Urinary bladder (tissue), 4 donors: Measurements from ENCODE around the gene CAV3. TPM values are rescaled to one million over a fixed set of nuclear protein-coding genes. Genes with fewer than 3 reads are reported as not detected.

Experiments
- DNase-seq: peaks from one replicate; pipeline ENCODE4 v3.0.0-alpha.2; 2015; ENCODE audit errors: extremely low spot score
- H3K27ac ChIP-seq: one replicate; pipeline ENCODE4 v1.5.1; 2013; ENCODE audit warnings: low read depth, mild to moderate bottlenecking, moderate library complexity
- H3K36me3 ChIP-seq: one replicate; pipeline ENCODE4 v1.6.1; 2013; ENCODE audit warnings: mild to moderate bottlenecking, moderate library complexity; ENCODE audit not compliant: insufficient read depth
- H3K4me1 ChIP-seq: one replicate; pipeline ENCODE4 v1.6.1; 2013; ENCODE audit warnings: mild to moderate bottlenecking, moderate library complexity; ENCODE audit not compliant: insufficient read depth
- H3K4me3 ChIP-seq: one replicate; pipeline ENCODE4 v1.5.1; 2013; ENCODE audit warnings: low read depth, low read length
- WGBS: extraction: QIAGEN DNeasy Blood & Tissue Kit; methylation state at CpG from one replicate; pipeline ENCODE4 v1.1.7; 2013; 5-methylcytosine and 5-hydroxymethylcytosine counted together
- polyA plus RNA-seq: library from polyadenylated mRNA; stranded (reverse); fragments of 200-250 nt; gene quantifications from one replicate; pipeline ENCODE4 v1.2.3, GENCODE V29; 2013
- total RNA-seq: library from RNA; depleted of rRNA; stranded (reverse); fragments of >200 nt; gene quantifications from one replicate; pipeline ENCODE4 v1.2.3, GENCODE V29; 2014
- donor health status: healthy with polysubstance abuse.
- donor health status: healthy.

The CAV3 gene
- total and polyA plus RNA-seq, 2 donors: 0.19 to 6.8 TPM

GRCh38 chr3:8743021-8743601 is 9.5 kb downstream of the CAV3 start:
- DNase-seq: no peak
- no peak overlapping the region for H3K27ac ChIP-seq
- no peak overlapping the region for H3K4me3 ChIP-seq
- no peaks in the 10 kb centered on the region for H3K4me1 ChIP-seq
- WGBS: 87% methylated on average over 6 of the region's 6 CpGs
- H3K36me3 ChIP-seq: no peaks in the 10 kb centered on the region

- no peak overlapping the region for H3K27ac ChIP-seq
- DNase-seq: no peak
- 95% methylated on average over 3 of the region's 3 CpGs for WGBS
- no peaks in the 10 kb centered on the region for H3K36me3 ChIP-seq
- H3K4me3 ChIP-seq: no peak overlapping the region
- H3K4me1 ChIP-seq: no peaks in the 10 kb centered on the region
These were observed 10.3 kb downstream of the CAV3 start for GRCh38 chr3:8743911-8744310.

GRCh38 chr3:8745619-8746370 is 12.2 kb downstream of the CAV3 start:
- DNase-seq: no peak
- WGBS: 95% methylated on average over 25 of the region's 25 CpGs
- H3K4me3 ChIP-seq: no peak overlapping the region
- no peaks in the 10 kb centered on the region for H3K4me1 ChIP-seq
- H3K27ac ChIP-seq: no peak overlapping the region
- no peaks in the 10 kb centered on the region for H3K36me3 ChIP-seq

- 55% methylated on average over 7 of the region's 7 CpGs for WGBS
- Histone ChIP-seq H3K27ac (no peak overlapping the region), H3K4me3 (no peak overlapping the region), H3K4me1 (no peaks in the 10 kb centered on the region), H3K36me3 (no peaks in the 10 kb centered on the region)
- DNase-seq: no peak
These were observed 13.3 kb downstream of the CAV3 start for GRCh38 chr3:8746780-8747345.

- DNase-seq: no peak
- 80% methylated on average over 3 of the region's 3 CpGs for WGBS
These were observed 15.7 kb downstream of the CAV3 start for GRCh38 chr3:8749316-8749715.

DNA sequence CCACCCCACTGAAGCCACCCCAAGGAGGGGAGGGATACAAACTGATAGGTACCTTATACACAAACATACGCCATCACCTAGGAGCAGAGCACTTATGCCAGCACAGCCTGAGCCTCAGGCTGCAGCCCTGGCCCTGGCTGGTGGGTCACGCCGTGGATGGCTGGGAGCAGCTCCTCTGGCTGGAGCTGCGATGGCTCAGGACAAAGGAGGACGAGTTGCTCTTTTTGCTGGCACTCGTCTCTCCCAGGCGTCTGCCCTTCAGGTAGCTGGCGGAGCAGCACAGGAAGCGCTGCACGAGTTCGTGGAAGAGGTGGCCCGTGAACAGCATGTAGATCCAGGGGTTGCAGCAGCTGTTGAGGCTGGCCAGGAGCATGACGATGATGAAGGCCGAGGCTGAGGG is 19.2 kb downstream of the CAV3 start:
- Histone ChIP-seq H3K27ac (no peak overlapping the region), H3K36me3 (no peaks in the 10 kb centered on the region), H3K4me1 (no peaks in the 10 kb centered on the region), H3K4me3 (no peak overlapping the region)
- WGBS: 85% methylated on average over 14 of the region's 14 CpGs
- no peak for DNase-seq

More at GRCh38 chr3:8749316-8749715, 15.7 kb downstream of the CAV3 start:
- no peaks in the 10 kb centered on the region for H3K4me1 ChIP-seq
- no peak overlapping the region for H3K27ac ChIP-seq
- no peaks in the 10 kb centered on the region for H3K36me3 ChIP-seq
- no peak overlapping the region for H3K4me3 ChIP-seq

DNA sequence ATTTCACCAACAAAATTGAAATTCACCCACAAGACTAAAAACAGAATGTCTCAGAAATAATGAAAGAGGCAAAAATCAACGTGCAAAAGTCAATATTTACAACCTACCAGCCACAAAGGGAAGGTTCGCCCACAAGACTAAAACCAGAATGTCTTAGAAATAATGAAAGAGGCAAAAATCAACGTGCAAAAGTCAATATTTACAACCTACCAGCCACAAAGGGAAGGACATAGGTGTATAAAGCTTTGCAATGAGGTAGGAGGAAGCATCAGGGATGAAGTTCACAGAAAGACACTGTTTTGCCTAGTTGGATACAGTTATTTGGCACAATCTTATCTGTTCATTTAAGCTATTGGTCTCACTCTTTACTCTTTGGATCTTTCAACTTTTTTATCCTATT is 21.5 kb downstream of the CAV3 start:
- no peaks in the 10 kb centered on the region for H3K36me3 ChIP-seq
- no peak overlapping the region for H3K27ac ChIP-seq
- no peak overlapping the region for H3K4me3 ChIP-seq
- no peaks in the 10 kb centered on the region for H3K4me1 ChIP-seq
- DNase-seq: no peak
- WGBS: 59% methylated on average over 3 of the region's 3 CpGs

DNA sequence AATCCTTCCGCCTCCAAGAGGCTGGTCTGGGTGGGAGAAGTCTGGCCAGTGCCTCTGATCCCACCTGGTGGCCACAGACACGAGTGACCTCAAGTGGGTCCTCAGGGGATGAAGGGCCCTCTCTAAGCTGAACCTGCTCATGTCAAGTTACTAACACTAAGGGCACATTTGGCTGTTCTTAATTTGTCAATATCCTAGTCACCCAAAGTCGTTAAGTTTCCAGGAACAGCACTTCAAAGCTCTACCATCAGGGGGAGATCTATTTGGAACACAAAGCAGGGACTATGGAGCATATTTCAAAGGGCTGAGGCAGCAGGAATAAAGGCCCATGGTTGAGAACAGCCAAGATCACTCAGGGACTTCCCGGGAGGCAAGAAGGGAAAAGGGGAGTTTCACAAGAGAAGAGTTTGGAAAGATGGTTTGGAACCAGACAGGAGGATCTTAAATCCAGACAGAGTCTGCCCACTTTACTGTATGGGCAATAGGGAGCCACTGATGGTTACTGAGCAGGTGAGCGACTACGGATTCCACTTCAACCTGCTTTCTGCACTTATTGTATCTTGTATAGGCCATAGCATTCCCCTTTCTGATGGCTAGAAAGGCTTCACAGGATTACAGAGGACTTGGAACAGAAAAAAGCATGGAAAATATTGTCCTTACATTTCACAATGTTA is 22.1 kb downstream of the CAV3 start:
- H3K4me3 ChIP-seq: no peak overlapping the region
- DNase-seq: no peak
- H3K27ac ChIP-seq: no peak overlapping the region
- H3K4me1 ChIP-seq: no peaks in the 10 kb centered on the region
- H3K36me3 ChIP-seq: no peaks in the 10 kb centered on the region
- 75% methylated on average over 6 of the region's 6 CpGs for WGBS

- 84% methylated on average over 7 of the region's 7 CpGs for WGBS
- Histone ChIP-seq H3K27ac (no peak overlapping the region), H3K4me3 (no peak overlapping the region), H3K36me3 (no peaks in the 10 kb centered on the region), H3K4me1 (no peaks in the 10 kb centered on the region)
- no peak for DNase-seq
These were observed 23.1 kb downstream of the CAV3 start for GRCh38 chr3:8756671-8757070.

DNA sequence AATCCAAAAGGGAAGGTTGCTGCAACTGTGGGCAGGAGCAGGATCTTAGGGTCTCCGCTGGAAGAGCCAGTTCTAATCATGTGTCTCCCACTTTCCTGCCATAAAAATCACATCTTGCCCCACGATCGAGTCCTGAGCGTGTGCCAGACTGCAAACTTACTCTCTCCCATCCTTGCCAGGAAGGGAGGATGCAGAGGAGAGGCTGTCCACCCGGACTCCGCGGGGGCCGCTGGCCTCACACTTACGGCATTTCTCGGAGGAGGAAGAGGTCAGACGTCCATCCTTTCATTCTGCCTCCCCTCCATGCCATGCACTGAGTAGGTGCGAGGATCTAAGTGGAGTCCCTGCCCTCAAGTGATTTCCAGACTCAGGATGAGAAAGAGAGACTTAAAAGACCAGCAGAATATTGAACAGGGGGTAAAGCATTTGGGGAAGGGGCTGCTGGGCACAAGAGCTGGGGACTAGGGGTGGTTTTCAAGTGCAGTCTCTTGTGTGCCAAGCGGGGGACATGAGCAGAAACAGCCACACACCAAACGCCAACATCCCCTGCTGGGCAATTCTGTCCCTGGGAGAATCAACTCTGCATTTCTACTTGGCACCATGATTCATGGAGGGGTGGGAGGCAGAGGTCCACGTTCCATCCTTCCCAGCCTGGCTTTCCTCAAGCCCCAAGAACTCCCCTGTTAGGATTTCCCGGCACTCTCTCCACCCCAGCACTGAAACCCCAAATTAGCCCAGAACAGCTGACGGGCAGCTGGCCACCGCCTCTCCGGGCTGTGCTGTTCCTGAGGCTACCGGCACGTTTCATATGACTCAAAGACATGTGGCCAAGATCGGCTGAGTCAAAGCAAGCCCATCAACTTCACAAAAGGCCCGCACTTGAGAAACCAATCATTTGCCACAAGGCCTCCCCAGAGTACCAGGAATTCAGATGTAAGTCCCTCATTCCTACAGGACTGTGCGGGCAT is 24.2 kb downstream of the CAV3 start:
- Histone ChIP-seq H3K27ac (no peak overlapping the region), H3K36me3 (no peaks in the 10 kb centered on the region), H3K4me1 (no peaks in the 10 kb centered on the region), H3K4me3 (no peak overlapping the region)
- no peak for DNase-seq
- 81% methylated on average over 24 of the region's 24 CpGs for WGBS

DNA sequence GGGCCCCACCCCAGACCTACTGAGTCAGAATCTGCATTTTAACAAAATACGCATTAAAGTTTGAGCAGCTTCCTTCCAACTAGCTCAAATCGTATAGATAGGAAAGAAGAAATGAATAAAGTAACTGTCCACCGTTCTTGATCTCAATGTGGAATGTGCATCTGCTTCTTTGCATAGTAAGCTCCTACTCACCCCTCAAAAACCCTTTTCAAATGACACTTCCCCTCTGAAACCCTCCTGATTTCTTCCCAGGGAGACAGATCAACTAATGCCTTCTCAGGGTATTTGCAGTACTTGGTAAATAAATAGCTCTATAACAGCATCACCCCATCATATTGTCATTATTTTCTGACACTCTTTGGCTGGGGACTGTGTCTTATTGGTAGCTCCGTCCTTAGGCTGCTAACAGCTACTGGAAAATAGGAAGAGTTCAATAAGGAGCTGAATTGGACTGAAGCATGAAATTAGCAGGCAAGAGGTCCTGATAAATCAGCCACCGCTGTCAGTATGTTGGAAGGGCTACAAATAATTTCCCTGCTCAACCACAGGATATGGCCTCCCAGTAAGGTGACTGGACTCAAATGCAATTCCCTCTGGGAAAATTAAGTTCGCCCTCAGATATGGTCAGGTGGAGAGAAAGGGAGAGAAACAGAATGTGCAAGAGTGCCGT is 25.6 kb downstream of the CAV3 start:
- no peak for DNase-seq
- H3K36me3 ChIP-seq: no peaks in the 10 kb centered on the region
- 88% methylated on average over 7 of the region's 7 CpGs for WGBS
- no peaks in the 10 kb centered on the region for H3K4me1 ChIP-seq
- H3K27ac ChIP-seq: no peak overlapping the region
- H3K4me3 ChIP-seq: no peak overlapping the region

DNA sequence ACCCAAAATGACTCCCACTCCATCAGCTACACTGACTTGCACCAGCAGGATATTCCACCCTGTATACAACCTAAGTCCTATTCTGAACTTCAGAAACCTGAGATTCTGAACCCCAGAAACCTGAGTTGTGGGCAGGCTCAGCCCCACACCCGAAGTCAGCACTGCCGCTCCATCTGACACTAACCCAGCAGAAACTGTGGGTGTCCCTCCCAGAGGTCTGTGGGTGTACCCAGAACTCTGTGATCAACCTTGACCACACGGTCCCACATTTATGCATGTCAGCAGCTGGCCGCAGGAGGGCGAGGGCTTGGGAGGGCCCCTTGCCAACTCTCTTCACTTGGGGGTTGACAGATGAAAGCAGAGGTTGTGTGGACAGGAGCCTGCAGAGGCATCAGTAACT is 26.5 kb downstream of the CAV3 start:
- H3K4me3 ChIP-seq: no peak overlapping the region

GRCh38 chr3:8760506-8760905 is 26.9 kb downstream of the CAV3 start:
- Histone ChIP-seq H3K36me3 (no peaks in the 10 kb centered on the region), H3K4me1 (no peaks in the 10 kb centered on the region), H3K27ac (no peak overlapping the region), H3K4me3 (no peak overlapping the region)
- no peak for DNase-seq
- WGBS: 87% methylated on average over 5 of the region's 5 CpGs

More for the DNA sequence above, 26.5 kb downstream of the CAV3 start:
- Histone ChIP-seq H3K4me1 (no peaks in the 10 kb centered on the region), H3K27ac (no peak overlapping the region), H3K36me3 (no peaks in the 10 kb centered on the region)
- 90% methylated on average over 5 of the region's 5 CpGs for WGBS
- no peak for DNase-seq
